Pericardium fibroblast (primary cell): ENCODE results near the gene CABS1. TPM values are rescaled to one million over a fixed set of nuclear protein-coding genes. Genes with fewer than 3 reads are reported as not detected.

Source experiments
- total RNA-seq: library from RNA; depleted of rRNA; stranded (reverse); fragments of >200 nt; gene quantifications from 2 replicates; pipeline ENCODE4 v1.2.3, GENCODE V29; 2015

CABS1 gene
- total RNA-seq = not detected in 2 replicates

DNA sequence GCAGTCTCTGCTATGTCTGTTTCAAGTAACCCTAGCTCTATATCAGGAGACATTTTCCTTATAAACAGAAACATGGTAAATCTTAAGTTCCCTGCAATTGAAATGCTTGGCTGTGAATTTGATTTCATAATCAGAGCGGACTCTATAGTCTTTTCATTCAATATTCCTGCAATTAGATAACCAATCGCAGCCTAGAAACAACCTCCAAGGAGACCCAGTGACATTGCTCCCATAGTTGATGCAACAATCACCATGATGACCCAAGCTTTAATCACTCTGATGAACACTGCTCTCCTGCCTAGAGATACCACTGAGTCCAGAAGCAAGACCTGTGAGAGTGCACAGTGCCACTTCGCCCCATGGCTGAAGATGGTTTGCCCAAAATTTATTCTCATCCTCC, at the start of gene CABS1:
Gene CABS1 (plus strand): TSS at position 301 of the 400 bp plus-strand sequence. CDS start 59 bp downstream, at position 360.

DNA sequence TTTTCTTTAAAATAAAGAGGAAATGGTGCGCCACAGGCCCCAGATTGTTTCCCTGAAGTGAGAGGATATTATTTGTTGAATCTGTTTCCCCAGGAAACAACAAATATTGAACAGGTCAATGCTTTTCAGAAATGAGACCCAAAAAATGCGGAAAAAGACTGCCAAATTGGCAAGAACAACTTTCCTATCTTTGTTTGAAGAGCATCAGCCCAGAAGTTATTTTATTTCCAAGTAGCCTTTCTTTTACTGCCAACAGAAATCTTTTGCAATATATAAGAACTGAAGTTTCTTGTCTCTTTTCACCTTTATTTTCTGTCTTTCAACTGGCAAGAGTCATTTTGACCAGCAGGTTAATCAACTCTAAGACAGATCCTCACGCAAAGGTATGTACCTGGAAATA, 25.7 kb downstream of the CABS1 start, which contains the start of gene SMR3A:
Gene SMR3A (plus strand): TSS at position 301 of the 400 bp plus-strand sequence. CDS start 1,356 bp downstream, outside the sequence.

DNA sequence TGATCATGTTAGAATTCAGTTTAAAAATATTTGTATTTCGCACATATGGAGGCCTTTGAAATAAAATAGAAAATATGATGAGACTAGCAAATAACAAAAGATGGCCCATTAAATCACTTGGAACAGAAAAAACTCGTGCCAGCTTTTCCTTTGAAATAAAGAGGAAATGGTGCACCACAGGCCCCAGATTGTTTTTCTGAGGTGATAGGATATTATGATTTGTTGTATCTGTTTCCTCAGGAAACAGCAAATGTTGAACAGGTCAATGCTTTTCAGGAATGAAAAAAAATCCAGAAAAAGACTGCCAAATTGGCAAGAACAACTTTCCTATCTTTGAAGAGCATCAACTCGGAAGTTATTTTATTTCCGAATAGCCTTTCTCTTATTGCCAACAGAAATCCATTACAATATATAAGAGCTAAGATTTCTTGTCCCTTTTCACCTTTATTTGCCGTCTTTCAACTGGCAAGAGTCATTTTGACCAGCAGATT, 48.0 kb downstream of the CABS1 start, which contains the start of gene SMR3B:
Gene SMR3B (plus strand): TSS at position 441 of the 491 bp plus-strand sequence. CDS start 1,380 bp downstream, outside the sequence.

Other genes with a start within 250 kb of the CABS1 start
- gene PRR27, start 180.7 kb upstream of the CABS1 start, total RNA-seq = not detected in 2 replicates
- gene ODAM, start 139.3 kb upstream of the CABS1 start, total RNA-seq = not detected in 2 replicates
- not detected in 2 replicates for gene FDCSP, start 108.9 kb upstream of the CABS1 start, total RNA-seq
- not detected in 2 replicates for gene CSN3, start 92.4 kb upstream of the CABS1 start, total RNA-seq
- not detected in 2 replicates for gene SMR3A, start 25.8 kb downstream of the CABS1 start, total RNA-seq
- not detected in 2 replicates for gene SMR3B, start 48.1 kb downstream of the CABS1 start, total RNA-seq
- not detected in 2 replicates for gene OPRPN, start 63.0 kb downstream of the CABS1 start, total RNA-seq
- not detected in 2 replicates for gene MUC7, start 137.2 kb downstream of the CABS1 start, total RNA-seq
- gene AMTN, start 183.6 kb downstream of the CABS1 start, total RNA-seq = not detected in 2 replicates